ENCODE data around the gene C1QTNF2.

Gene C1QTNF2

GRCh38 chr5:160382346-160382745 is 11.9 kb upstream of the C1QTNF2 start:
- no peak for DNase-seq (ENCODE audit: low read depth)
- TF ChIP-seq CTCF (IDR thresholded peaks at IDR 0.05; ENCODE audit: insufficient read depth, low read depth, low read length, missing control alignments) = no peak
- no peak overlapping the region for H3K4me3 ChIP-seq (ENCODE audit: low read length)

GRCh38 chr5:160380041-160380440 is 9.6 kb upstream of the C1QTNF2 start:
- TF ChIP-seq CTCF (IDR thresholded peaks at IDR 0.05; ENCODE audit: insufficient read depth, low read depth, low read length, missing control alignments) = no peak

GRCh38 chr5:160379511-160379910 is 9.1 kb upstream of the C1QTNF2 start:
- H3K4me3 ChIP-seq (ENCODE audit: low read length) = no peak overlapping the region
- no peak for DNase-seq (ENCODE audit: low read depth)
- TF ChIP-seq CTCF (IDR thresholded peaks at IDR 0.05; ENCODE audit: insufficient read depth, low read depth, low read length, missing control alignments) = no peak

More at GRCh38 chr5:160380041-160380440, 9.6 kb upstream of the C1QTNF2 start:
- DNase-seq (ENCODE audit: low read depth) = no peak
- no peak overlapping the region for H3K4me3 ChIP-seq (ENCODE audit: low read length)

GRCh38 chr5:160378330-160378729 is 7.9 kb upstream of the C1QTNF2 start:
- TF ChIP-seq CTCF (IDR thresholded peaks at IDR 0.05; ENCODE audit: insufficient read depth, low read depth, low read length, missing control alignments) = no peak
- no peak for DNase-seq (ENCODE audit: low read depth)
- H3K4me3 ChIP-seq (ENCODE audit: low read length) = no peak overlapping the region

GRCh38 chr5:160377651-160378050 is 7.2 kb upstream of the C1QTNF2 start:
- no peak for TF ChIP-seq CTCF (IDR thresholded peaks at IDR 0.05; ENCODE audit: insufficient read depth, low read depth, low read length, missing control alignments)
- no peak for DNase-seq (ENCODE audit: low read depth)
- no peak overlapping the region for H3K4me3 ChIP-seq (ENCODE audit: low read length)

- no peak for DNase-seq (ENCODE audit: low read depth)
- H3K4me3 ChIP-seq (ENCODE audit: low read length) = no peak overlapping the region
- TF ChIP-seq CTCF (IDR thresholded peaks at IDR 0.05; ENCODE audit: insufficient read depth, low read depth, low read length, missing control alignments) = no peak
These were observed 6.0 kb upstream of the C1QTNF2 start for GRCh38 chr5:160376416-160376815.

GRCh38 chr5:160375701-160376100 is 5.3 kb upstream of the C1QTNF2 start:
- no peak for DNase-seq (ENCODE audit: low read depth)
- TF ChIP-seq CTCF (IDR thresholded peaks at IDR 0.05; ENCODE audit: insufficient read depth, low read depth, low read length, missing control alignments) = no peak
- H3K4me3 ChIP-seq (ENCODE audit: low read length) = no peak overlapping the region
